Hepatocyte (in vitro differentiated cells): ENCODE data around the gene TCF12. TPM values are rescaled to one million over a fixed set of nuclear protein-coding genes. Genes with fewer than 3 reads are reported as not detected.

ENCODE experiments used
- DNase-seq: peaks from one replicate; pipeline ENCODE4 v3.0.0-alpha.2; 2016; ENCODE audit warnings: low spot score
- H2AFZ ChIP-seq: fragments of 200-600 bp; sonication (generic); 2 replicates; pipeline ENCODE4 v1.6.0; 2016; ENCODE audit warnings: antibody characterized with exemption, mild to moderate bottlenecking
- H3K27ac ChIP-seq: fragments of 200-600 bp; sonication (generic); 2 replicates; pipeline ENCODE4 v1.5.1; 2016; ENCODE audit warnings: mild to moderate bottlenecking
- H3K27me3 ChIP-seq: fragments of 200-600 bp; sonication (generic); 2 replicates; pipeline ENCODE4 v1.6.1; 2016
- H3K36me3 ChIP-seq: fragments of 200-600 bp; sonication (generic); replicated peaks from 2 replicates; pipeline ENCODE4 v1.5.1; 2016; ENCODE audit warnings: low read depth; ENCODE audit not compliant: insufficient read depth
- H3K4me1 ChIP-seq: fragments of 200-600 bp; sonication (generic); 2 replicates; pipeline ENCODE4 v1.5.1; 2016; ENCODE audit warnings: mild to moderate bottlenecking, moderate library complexity; ENCODE audit not compliant: insufficient read depth
- H3K4me2 ChIP-seq: fragments of 200-600 bp; sonication (generic); 2 replicates; pipeline ENCODE4 v1.6.0; 2016
- H3K4me3 ChIP-seq: fragments of 200-600 bp; sonication (generic); 2 replicates; pipeline ENCODE4 v1.5.1; 2016; ENCODE audit warnings: mild to moderate bottlenecking
- H3K79me2 ChIP-seq: fragments of 200-600 bp; sonication (generic); 2 replicates; pipeline ENCODE4 v1.6.0; 2017; ENCODE audit warnings: mild to moderate bottlenecking
- H3K9me2 ChIP-seq: fragments of 200-600 bp; sonication (generic); replicated peaks from 2 replicates; pipeline ENCODE4 v1.6.0; 2017; ENCODE audit warnings: mild to moderate bottlenecking; ENCODE audit not compliant: insufficient read depth
- H3K9me3 ChIP-seq: fragments of 200-600 bp; sonication (generic); 2 replicates; pipeline ENCODE4 v1.5.1; 2016; ENCODE audit warnings: low read depth, mild to moderate bottlenecking
- H4K20me1 ChIP-seq: fragments of 200-600 bp; sonication (generic); 2 replicates; pipeline ENCODE4 v1.6.0; 2016; ENCODE audit warnings: mild to moderate bottlenecking; ENCODE audit not compliant: insufficient read depth, poor library complexity, severe bottlenecking
- CTCF ChIP-seq: fragments of 200-600 bp; sonication (generic); IDR thresholded peaks from 2 replicates; pipeline ENCODE4 v1.5.1; 2016; ENCODE audit warnings: antibody characterized with exemption, mild to moderate bottlenecking; ENCODE audit not compliant: poor library complexity
- EZH2 ChIP-seq: fragments of 200-600 bp; sonication (generic); IDR thresholded peaks from 2 replicates; pipeline ENCODE4 v1.6.1; 2016; ENCODE audit warnings: antibody characterized with exemption, mild to moderate bottlenecking, borderline replicate concordance
- EZH2phosphoT487 ChIP-seq: fragments of 200-600 bp; sonication (generic); IDR thresholded peaks from one replicate; pipeline ENCODE4 v1.6.1; 2018; ENCODE audit warnings: antibody characterized with exemption, mild to moderate bottlenecking, low read depth, moderate library complexity; ENCODE audit not compliant: unreplicated experiment, severe bottlenecking
- WGBS: methylation state at CpG from one replicate; pipeline ENCODE4 v1.1.6; 2016; ENCODE audit warnings: low lambda C conversion rate; ENCODE audit errors: missing lambda C conversion rate; 5-methylcytosine and 5-hydroxymethylcytosine counted together
- polyA plus RNA-seq: library from polyadenylated mRNA; unstranded; fragments of >200 nt; fragmentation: Nextera tagmentation; extraction: Ambion mirVana; gene quantifications from 2 replicates; pipeline ENCODE4 v1.2.1, GENCODE V29; 2016
- total RNA-seq: library from RNA; depleted of rRNA; stranded (reverse); fragments of >200 nt; gene quantifications from 2 replicates; pipeline ENCODE4 v1.2.3, GENCODE V29; 2014

TCF12 gene
- total and polyA plus RNA-seq, 2 experiments from 2014 or later = 42.0 to 93.2 TPM

- H3K4me2 ChIP-seq = no peak overlapping the region
- 52% methylated on average over 1 of the region's 1 CpG for WGBS
Measured at GRCh38 chr15:56906766-56907165, 11.7 kb upstream of the TCF12 start.

GRCh38 chr15:56910801-56911200 lies 7.6 kb upstream of the TCF12 start:
- TF ChIP-seq EZH2 (no peak), EZH2phosphoT487 (no peak), CTCF (no peak)
- H2AFZ ChIP-seq = no peak overlapping the region
- no peak overlapping the region for H3K27ac ChIP-seq
- no peak overlapping the region for H3K4me3 ChIP-seq
- H3K4me2 ChIP-seq = no peak overlapping the region
- H4K20me1 ChIP-seq = no peaks in the 10 kb centered on the region
- no peaks in the 10 kb centered on the region for H3K9me3 ChIP-seq
- no peak for DNase-seq
- peaks cover 3% of the 10 kb centered on the region for H3K79me2 ChIP-seq
- no peaks in the 10 kb centered on the region for H3K4me1 ChIP-seq
- WGBS = 94% methylated on average over 7 of the region's 7 CpGs
- H3K27me3 ChIP-seq = no peaks in the 10 kb centered on the region
- H3K36me3 ChIP-seq = no peaks in the 10 kb centered on the region
- H3K9me2 ChIP-seq = no peaks in the 10 kb centered on the region

More at GRCh38 chr15:56906766-56907165, 11.7 kb upstream of the TCF12 start:
- DNase-seq = no peak
- H3K4me1 ChIP-seq = no peaks in the 10 kb centered on the region
- no peak overlapping the region for H3K27ac ChIP-seq
- H4K20me1 ChIP-seq = no peaks in the 10 kb centered on the region
- H3K79me2 ChIP-seq = no peaks in the 10 kb centered on the region
- H3K27me3 ChIP-seq = no peaks in the 10 kb centered on the region
- H3K9me3 ChIP-seq = no peaks in the 10 kb centered on the region
- no peaks in the 10 kb centered on the region for H3K36me3 ChIP-seq
- TF ChIP-seq EZH2 (no peak), EZH2phosphoT487 (no peak), CTCF (no peak)
- H3K4me3 ChIP-seq = no peak overlapping the region
- H2AFZ ChIP-seq = no peak overlapping the region
- no peaks in the 10 kb centered on the region for H3K9me2 ChIP-seq

- DNase-seq = no peak
- H3K4me1 ChIP-seq = peaks cover 11% of the 10 kb centered on the region
- no peak for TF ChIP-seq CTCF
- TF ChIP-seq EZH2phosphoT487 = no peak
- no peak for TF ChIP-seq EZH2
- H3K4me3 ChIP-seq = no peak overlapping the region
- H3K9me2 ChIP-seq = no peaks in the 10 kb centered on the region
- no peaks in the 10 kb centered on the region for H3K36me3 ChIP-seq
- H3K79me2 ChIP-seq = peaks cover 17% of the 10 kb centered on the region
- no peak overlapping the region for H2AFZ ChIP-seq
- no peaks in the 10 kb centered on the region for H4K20me1 ChIP-seq
- H3K9me3 ChIP-seq = no peaks in the 10 kb centered on the region
- no peaks in the 10 kb centered on the region for H3K27me3 ChIP-seq
- H3K4me2 ChIP-seq = no peak overlapping the region
- 99% methylated on average over 3 of the region's 3 CpGs for WGBS
- no peak overlapping the region for H3K27ac ChIP-seq
Measured at GRCh38 chr15:56913241-56913640, 5.2 kb upstream of the TCF12 start.

GRCh38 chr15:56913670-56914069 lies 4.8 kb upstream of the TCF12 start:
- Histone ChIP-seq H3K4me2 (no peak overlapping the region), H4K20me1 (no peaks in the 10 kb centered on the region)

More at GRCh38 chr15:56913670-56914069, 4.8 kb upstream of the TCF12 start:
- 85% methylated on average over 2 of the region's 2 CpGs for WGBS
- no peaks in the 10 kb centered on the region for H3K9me3 ChIP-seq
- TF ChIP-seq EZH2 = no peak
- H3K27ac ChIP-seq = no peak overlapping the region
- DNase-seq = no peak
- no peaks in the 10 kb centered on the region for H3K27me3 ChIP-seq
- H3K79me2 ChIP-seq = peaks cover 17% of the 10 kb centered on the region
- peaks cover 11% of the 10 kb centered on the region for H3K4me1 ChIP-seq
- H2AFZ ChIP-seq = no peak overlapping the region
- no peaks in the 10 kb centered on the region for H3K36me3 ChIP-seq
- H3K9me2 ChIP-seq = no peaks in the 10 kb centered on the region
- H3K4me3 ChIP-seq = no peak overlapping the region
